Right forelimb (tissue), 1 donor: Measurements from ENCODE around the gene AKT2.

Experiments
- DNase-seq: peaks from one replicate; pipeline ENCODE4 v3.0.0-alpha.2; 2018

The AKT2 gene

GRCh38 chr19:40249201-40249600 is 35.9 kb downstream of the AKT2 start:
- DNase-seq, result no peak

- DNase-seq, result no peak
Measured at GRCh38 chr19:40247735-40248262, 37.3 kb downstream of the AKT2 start.

DNA sequence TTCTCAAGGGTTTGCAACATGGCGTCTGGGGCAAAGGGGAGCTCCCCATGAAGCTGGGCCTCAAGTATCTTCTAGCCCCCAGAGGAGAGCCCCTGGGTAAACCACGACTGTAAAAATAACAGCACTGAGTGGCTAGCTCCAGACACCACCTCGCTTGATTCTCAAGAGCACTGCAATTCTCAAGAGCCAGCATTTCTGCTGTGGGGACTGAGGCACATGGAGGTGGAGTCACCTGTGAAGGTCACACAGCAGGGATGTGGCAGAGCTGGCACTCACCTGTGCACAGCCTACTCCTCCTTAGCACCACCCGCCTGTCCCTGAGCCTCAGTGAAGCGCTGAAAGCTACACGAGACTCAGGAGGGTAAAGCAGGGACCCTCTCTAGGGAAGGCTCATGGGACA is 38.0 kb downstream of the AKT2 start:
- DNase-seq, result no peak

DNA sequence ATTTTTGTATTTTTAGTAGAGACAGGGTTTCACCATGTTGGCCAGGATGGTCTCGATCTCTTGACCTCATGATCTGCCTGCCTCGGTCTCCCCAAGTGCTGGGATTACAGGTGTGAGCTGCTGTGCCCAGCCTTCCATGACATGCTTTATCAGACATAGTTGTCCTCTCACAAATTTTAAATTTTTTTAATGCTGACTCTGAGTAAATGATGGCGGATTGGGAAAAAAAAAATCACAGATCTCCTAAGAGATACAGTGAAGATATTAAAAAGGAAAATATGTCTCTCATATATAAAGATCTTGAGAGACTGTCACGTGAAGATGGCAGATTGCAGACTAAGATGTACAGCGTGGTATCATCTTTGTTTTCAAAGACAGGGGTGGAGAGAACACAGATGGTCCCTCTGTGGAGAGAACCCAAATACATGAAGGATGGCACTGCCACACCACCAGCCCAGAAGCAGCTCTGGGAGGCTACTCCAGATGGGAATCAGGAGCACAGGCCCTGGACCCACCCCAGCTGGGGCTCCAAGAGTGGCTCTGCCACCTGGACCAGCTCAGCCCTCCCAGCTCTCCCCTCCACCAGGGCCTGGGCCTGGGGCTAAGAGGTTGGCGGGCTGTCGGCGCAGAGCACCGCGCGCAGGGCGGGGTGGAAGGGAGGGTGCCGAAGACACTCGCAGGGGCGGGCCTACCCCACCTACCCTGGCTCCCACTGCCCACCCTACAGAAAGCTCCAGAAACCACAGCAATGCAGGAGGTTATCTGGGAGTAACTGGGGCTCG is 38.7 kb downstream of the AKT2 start:
- DNase-seq, result no peak

DNA sequence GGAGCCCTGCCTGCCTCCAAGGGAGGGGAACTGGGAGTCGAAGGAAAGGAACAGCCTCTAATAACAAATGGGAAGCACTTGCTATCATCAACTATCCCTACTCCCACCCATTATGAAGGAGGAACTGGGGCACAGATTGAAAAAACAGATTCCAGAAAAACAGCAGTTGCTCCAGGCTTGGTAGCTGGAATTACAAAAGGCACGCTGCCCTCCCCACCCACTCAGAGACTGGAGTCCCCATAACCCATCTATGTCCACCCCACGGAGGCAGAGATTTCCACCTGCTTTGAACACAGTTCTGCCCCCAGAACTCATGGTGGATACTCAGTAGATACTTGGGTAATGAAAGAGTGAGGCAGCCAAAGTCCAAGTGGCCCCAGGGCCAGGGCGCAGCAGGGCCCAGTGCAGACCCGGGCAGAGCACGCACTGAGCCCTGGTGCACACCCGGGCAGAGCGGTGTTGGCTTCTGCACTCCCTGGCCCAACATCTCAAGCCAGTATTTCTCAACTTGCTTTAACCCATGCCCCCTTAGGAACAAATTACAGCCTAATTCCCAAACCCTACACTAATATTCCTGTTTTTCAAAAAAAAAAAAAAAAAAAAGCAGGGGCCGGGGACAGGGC is 39.5 kb downstream of the AKT2 start:
- no peak for DNase-seq

DNA sequence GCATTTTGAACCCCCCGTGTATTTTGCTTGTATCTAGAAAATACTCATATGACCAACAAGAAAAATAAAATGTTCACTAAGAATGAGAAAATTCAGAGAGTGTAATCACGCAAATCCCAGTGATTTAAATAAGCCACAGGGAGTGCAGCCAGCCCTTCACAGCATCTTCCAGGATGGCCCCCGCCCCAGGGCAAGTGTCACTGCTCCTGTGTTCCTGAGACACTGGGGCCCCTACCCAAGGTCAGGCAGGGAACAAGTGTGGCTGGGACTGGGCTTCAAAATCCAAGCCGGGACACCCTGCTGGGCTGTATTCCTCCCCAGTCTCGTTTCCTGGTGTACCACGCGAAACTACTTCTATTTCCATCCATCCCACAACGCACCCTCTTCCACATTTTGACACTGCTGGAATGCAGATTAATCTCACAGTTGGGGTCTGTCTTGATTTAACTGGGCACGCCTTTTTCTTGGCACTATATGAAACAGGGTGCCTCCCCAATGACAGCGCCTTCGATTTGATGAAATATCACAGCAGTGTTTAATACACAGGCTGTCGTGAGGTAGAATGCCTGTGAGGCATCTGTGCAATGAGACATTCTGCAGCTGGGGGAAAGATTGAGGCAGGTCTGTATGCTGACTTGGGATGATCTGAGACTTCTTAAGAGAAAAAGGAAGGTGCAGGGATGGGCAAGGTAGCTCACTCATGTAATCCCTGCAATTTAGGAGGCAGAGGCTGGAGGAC is 40.4 kb downstream of the AKT2 start:
- DNase-seq, result no peak

DNA sequence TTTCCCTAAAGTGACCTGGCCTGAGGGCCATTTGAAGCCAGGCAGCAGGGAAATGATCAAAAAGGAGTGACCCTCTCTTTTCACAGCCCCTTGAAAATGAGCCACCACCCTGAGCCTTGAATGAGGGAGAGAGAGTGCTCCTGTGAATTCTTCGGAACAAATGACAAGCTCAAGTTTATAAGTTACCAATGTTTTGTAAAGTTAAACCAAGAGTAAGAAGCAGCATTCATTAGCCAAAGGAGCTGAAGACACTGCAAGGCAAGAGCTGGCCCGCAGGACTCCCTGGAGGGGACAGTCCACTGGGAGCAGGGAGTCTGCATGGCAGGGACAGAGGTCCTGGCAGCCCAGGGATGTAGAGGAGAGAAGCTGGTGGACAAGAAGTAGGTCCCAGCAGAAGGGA is 42.0 kb downstream of the AKT2 start:
- DNase-seq, result no peak

- no peak for DNase-seq
Measured at GRCh38 chr19:40242480-40242879, 42.7 kb downstream of the AKT2 start.

DNA sequence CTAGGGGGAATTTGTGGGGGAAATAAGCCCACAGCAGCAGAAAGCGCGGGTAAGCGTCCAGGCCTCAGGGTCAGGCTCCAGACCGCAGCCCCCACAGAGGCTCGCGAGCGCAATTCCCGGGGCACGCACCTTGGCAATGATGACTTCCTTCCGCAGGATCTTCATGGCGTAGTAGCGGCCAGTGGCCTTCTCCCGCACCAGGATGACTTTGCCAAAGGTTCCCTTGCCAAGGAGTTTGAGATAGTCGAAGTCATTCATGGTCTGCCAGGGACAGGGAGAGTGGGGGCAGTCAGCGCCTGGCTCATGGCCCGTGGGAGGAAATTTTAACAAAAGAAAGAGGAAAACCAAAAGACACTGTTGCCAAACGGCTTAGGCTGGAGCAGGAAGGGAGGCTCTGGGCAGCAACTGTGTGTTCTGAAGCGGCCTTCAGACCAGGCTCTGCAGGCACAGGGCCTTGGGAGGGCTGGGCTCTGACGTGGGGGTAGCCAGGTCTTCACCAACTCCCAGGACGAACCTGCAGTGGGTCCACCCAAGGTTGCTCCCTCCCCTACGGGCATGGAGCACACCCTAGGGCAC is 43.2 kb downstream of the AKT2 start:
- no peak for DNase-seq

DNA sequence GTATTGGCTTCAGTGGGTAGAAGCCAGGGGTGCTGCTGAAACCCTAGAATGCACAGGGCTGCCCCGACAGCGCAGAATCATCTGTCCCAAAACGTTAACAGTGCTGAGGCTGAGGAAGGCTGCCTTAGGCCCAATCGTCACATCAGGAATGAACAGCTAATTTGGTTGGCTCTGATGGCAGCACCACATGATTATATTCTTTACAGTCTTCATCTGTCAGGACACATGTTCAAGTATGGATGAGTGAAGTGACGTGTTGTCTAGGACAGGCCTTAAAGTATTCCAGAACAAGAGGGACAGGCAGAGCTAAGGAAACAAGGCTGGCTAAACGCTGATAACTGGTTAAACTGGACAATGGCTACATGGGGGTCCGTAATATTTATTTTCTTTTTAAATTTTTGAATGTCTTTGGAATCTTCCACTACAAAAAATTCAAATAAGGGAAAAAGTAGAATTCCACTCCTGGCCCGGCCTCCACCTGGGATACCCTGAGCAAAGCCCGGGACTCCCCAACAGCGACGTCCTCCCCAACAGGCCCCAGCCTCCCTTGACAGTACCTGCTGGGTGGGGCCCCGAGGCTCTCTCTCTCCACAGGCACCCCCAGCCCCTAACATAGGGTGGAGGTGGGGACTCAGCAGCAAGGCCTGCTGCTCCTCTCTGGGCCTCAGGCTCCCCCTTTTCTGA is 43.9 kb downstream of the AKT2 start:
- no peak for DNase-seq

GRCh38 chr19:40240332-40240731 is 44.8 kb downstream of the AKT2 start:
- no peak for DNase-seq

- DNase-seq, result no peak
Measured at GRCh38 chr19:40239415-40240226, 45.5 kb downstream of the AKT2 start.

- DNase-seq, result no peak
Measured at GRCh38 chr19:40238775-40239174, 46.4 kb downstream of the AKT2 start.

DNA sequence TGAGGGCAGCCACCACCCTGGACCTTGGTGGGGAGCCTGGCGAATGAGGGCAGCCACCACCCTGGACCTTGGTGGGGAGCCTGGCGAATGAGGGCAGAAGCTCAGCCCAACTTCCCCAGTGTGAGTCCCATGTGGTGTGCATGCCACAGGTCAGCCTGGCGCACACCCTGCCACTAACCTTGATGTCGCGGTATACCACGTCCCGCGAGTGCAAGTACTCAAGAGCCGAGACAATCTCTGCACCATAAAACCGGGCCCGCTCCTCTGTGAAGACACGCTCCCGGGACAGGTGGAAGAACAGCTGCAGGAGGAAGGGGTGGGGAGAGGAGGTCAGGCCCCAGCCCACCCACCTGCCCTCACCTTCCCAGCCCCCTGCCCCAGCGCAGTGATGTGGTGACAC is 47.4 kb downstream of the AKT2 start:
- no peak for DNase-seq

DNA sequence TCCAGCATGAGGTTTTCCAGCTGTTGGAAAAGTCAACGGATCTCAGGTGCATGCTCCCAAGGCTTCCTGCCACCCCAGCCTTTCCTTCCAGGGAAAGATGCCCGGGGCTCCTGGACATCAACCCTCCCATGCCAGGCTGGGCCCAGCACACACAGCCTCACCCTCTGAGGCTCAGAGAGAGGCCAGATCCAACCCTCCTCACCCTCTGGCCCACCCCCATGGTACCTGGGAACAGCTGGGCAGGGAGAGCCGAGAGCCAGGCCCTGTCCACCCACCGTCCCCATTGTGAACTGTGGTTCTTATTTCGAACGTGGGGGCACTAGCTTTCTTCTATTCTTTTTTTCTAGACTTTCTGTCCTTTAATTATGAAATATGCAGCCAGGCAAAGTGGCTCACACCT is 48.8 kb downstream of the AKT2 start:
- DNase-seq, result no peak

DNA sequence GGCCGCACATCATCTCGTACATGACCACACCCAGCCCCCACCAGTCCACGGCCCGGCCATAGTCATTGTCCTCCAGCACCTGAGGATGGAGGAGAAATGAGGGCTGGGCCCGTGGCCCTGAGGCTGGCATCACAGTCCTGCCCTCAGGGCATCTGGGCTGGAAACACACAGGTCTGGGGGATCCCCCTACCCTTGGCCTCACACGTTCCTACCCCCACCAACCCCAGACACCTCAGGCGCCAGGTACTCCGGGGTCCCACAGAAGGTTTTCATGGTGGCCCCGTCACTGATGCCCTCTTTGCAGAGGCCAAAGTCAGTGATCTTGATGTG is 49.2 kb downstream of the AKT2 start:
- no peak for DNase-seq

DNA sequence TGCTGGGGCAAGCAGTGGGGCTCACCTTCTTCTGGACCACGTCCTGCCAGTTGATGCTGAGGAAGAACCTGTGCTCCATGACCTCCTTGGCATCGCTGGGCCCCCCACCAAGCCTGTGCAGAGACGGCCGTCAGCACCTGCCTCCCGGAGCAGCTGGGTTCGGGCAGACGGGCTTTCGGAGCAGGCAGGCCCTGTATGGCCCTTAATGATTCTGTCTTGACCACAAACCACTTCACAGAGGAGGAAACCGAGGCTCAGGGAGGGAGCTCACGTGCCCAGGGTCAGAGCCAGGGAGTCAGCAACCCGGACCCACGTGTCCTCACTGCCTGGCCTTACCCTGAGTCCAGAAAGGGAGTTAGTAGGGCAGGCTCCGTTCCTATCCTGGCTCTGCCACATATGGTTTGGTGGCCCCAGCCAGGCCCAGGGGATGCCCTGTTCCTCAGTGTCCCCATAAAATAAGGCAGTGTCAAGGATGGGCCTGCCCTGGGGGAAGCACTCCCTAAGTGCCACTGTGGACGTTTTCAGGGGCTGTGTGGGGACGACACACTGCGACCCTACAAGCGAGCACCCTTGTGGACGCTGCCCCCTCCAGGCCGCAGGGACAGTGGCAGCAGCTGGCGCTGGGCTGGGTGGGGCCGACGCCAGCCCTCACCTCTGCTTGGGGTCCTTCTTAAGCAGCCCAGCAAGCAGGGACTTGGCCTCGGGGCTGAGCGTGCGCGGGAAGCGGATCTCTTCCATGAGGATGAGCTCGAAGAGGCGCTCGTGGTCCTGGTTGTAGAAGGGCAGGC is 49.7 kb downstream of the AKT2 start:
- DNase-seq, result no peak

DNA sequence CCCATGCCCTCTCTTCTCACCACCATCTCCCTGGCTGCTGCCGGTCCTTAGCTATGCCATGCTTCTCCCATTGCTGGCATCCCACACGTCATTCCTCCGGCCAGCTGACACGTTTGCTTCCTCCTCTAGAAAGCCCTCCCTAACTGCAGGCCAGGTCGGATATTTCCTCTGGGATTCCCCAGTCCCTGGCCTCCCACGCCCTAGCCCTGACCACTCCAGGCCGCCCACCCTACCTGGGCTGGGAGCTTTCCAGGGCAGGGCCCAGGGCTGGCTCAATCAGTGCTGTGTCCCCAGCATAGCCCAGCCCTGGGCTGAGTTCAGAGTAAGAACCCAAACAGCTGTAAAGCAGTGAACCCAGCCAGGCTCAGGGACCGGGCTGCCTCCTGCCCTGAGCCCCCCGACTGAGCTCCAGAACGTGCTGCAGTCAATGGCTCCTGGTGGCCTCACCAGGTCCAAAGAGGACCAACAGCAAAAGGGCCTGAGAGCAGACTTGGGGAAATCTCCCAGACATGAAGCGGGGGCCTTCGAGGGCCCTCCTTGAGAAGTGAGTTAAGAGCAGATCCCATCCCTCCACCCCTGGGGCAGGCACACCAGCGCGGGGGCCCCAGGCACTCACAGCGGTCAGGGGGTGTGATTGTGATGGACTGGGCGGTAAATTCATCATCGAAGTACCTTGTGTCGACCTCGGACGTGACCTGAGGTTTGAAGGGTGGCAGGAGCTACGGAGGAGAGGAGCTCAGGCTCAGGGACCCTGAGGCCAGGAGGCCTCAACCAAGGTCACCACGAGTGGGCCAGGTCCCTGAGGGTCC is 50.5 kb downstream of the AKT2 start:
- no peak for DNase-seq

DNA sequence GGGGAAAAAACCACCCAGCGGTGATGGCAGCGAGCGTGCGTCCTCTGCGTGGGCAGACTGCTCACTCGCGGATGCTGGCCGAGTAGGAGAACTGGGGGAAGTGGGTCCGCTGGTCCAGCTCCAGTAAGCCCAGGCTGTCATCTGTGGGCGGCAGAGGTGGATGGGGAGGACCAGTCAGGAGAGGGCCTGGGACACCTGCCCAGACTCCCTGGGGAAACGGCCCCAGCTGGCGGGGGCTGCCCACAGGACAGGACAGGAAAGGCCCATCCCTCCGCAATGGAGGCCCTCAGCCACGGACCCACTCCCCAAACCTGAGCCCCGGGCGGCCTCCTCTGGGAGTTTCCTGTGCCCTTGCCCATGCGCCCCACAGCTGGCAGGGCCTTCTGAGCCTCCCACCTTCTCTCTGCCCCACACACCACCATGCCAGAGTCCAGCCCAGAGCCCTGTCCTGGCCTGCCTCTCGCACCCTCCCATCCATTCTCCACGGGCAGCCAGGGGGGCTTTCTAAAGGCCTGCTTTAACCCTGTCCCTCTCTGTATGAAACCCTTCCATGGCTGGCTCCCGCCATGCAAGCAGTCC is 51.2 kb downstream of the AKT2 start:
- no peak for DNase-seq
